Loucy (cell line): ENCODE data around the gene AJAP1.

Experiments used
- H2AFZ ChIP-seq: fragments of 200-600 bp; sonication (generic); 2 replicates; pipeline ENCODE4 v1.6.0; 2016; ENCODE audit warnings: antibody characterized with exemption, mild to moderate bottlenecking, low read length, moderate library complexity
- H3F3A ChIP-seq: fragments of 200-600 bp; 2 replicates; pipeline ENCODE4 v1.6.0; 2016; ENCODE audit warnings: antibody characterized with exemption, low read depth, mild to moderate bottlenecking
- H3K27me3 ChIP-seq: fragments of 200-600 bp; sonication (generic); 2 replicates; pipeline ENCODE4 v1.6.1; 2014; ENCODE audit warnings: low read length, mild to moderate bottlenecking; ENCODE audit not compliant: insufficient read depth, poor library complexity, severe bottlenecking
- H3K36me3 ChIP-seq: fragments of 200-600 bp; sonication (generic); 2 replicates; pipeline ENCODE4 v1.6.1; 2016; ENCODE audit warnings: low read length; ENCODE audit not compliant: insufficient read depth
- H3K4me1 ChIP-seq: fragments of 200-600 bp; sonication (generic); 2 replicates; pipeline ENCODE4 v1.5.1; 2014; ENCODE audit warnings: low read length, mild to moderate bottlenecking; ENCODE audit not compliant: insufficient read depth, poor library complexity, severe bottlenecking
- H3K4me2 ChIP-seq: fragments of 200-600 bp; sonication (generic); 2 replicates; pipeline ENCODE4 v1.6.0; 2014; ENCODE audit warnings: antibody characterized with exemption, low read length, low read depth, mild to moderate bottlenecking; ENCODE audit not compliant: poor library complexity, severe bottlenecking
- H3K4me3 ChIP-seq: fragments of 200-600 bp; sonication (generic); 2 replicates; pipeline ENCODE4 v1.5.1; 2014; ENCODE audit warnings: low read length, mild to moderate bottlenecking, mixed read lengths; ENCODE audit not compliant: poor library complexity, severe bottlenecking
- H3K79me2 ChIP-seq: fragments of 200-600 bp; sonication (generic); 2 replicates; pipeline ENCODE4 v1.6.1; 2014; ENCODE audit warnings: low read length; ENCODE audit not compliant: insufficient read depth
- H3K9ac ChIP-seq: fragments of 200-600 bp; sonication (generic); 2 replicates; pipeline ENCODE4 v1.6.0; 2014; ENCODE audit warnings: mild to moderate bottlenecking, low read depth, low read length, moderate library complexity; ENCODE audit not compliant: poor library complexity, severe bottlenecking
- H3K9me2 ChIP-seq: fragments of 200-600 bp; sonication (generic); replicated peaks from 2 replicates; pipeline ENCODE4 v1.6.1; 2016; ENCODE audit warnings: low read depth, low read length, mixed read lengths
- H3K9me3 ChIP-seq: fragments of 200-600 bp; sonication (generic); 2 replicates; pipeline ENCODE4 v1.6.1; 2014; ENCODE audit warnings: mild to moderate bottlenecking, antibody characterized with exemption, low read length, low read depth; ENCODE audit not compliant: insufficient read depth
- H4K20me1 ChIP-seq: fragments of 200-600 bp; sonication (generic); 2 replicates; pipeline ENCODE4 v1.6.0; 2014; ENCODE audit warnings: antibody characterized with exemption, low read length, mild to moderate bottlenecking; ENCODE audit not compliant: insufficient read depth, poor library complexity, severe bottlenecking
- CTCF ChIP-seq: fragments of 200-600 bp; sonication (generic); conservative IDR thresholded peaks from 2 replicates; pipeline ENCODE4 v1.5.1; 2014; ENCODE audit warnings: mild to moderate bottlenecking, antibody characterized with exemption, low read length
- EZH2phosphoT487 ChIP-seq: fragments of 200-600 bp; IDR thresholded peaks from 2 replicates; pipeline ENCODE4 v1.6.1; 2018; ENCODE audit warnings: antibody characterized with exemption, mild to moderate bottlenecking, moderate library complexity, borderline replicate concordance

Gene AJAP1

GRCh38 chr1:4689271-4689935 is 35.0 kb downstream of the AJAP1 start:
- Histone ChIP-seq H3K4me2 (no peak overlapping the region), H3K36me3 (no peaks in the 10 kb centered on the region), H3K4me3 (no peak overlapping the region), H3K27me3 (no peaks in the 10 kb centered on the region), H3K9ac (no peak overlapping the region), H3F3A (no peaks in the 10 kb centered on the region), H2AFZ (no peak overlapping the region), H4K20me1 (no peaks in the 10 kb centered on the region), H3K79me2 (no peaks in the 10 kb centered on the region), H3K4me1 (no peaks in the 10 kb centered on the region), H3K9me3 (peaks cover 5% of the 10 kb centered on the region; the same call in 1 of the 2 replicates), H3K9me2 (no peaks in the 10 kb centered on the region)
- TF ChIP-seq EZH2phosphoT487 (no peak), CTCF (no peak)

DNA sequence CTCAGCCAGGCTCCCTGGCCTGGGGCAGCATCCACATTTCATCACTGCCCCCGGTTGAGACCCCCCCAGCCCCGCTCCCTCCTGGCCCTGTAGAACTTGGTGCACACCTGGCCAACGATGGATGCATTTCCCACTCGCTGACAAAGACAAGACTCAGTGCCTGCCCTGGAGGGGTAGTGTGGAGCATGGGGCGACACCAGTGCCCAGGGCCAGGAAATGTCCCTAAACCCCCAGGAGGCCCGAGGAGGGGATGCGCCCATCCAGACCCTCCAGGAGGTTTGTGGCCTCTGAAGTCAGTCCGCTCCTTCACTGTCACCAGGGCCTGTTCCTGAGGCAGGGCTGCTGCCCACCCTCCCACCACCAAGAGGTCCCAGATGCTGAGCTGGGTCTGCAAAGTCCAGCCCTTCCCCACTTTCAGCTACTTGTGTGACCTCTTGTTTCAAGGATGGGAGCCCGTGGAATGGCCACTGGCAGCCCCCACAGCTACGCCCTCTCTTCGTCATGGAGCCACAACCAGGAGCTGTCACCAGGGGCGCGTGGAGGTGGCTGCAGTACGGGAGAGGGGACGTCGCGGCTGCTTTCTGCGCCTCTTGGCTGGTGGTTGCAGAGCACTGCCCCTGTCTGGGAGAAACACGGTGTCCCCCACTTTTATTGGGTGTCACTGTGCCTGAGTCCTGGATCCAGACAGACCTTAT is 35.7 kb downstream of the AJAP1 start:
- no peak overlapping the region for H3K9ac ChIP-seq
- TF ChIP-seq CTCF (no peak), EZH2phosphoT487 (no peak)
- no peaks in the 10 kb centered on the region for H3K27me3 ChIP-seq
- H3K4me2 ChIP-seq: no peak overlapping the region
- no peaks in the 10 kb centered on the region for H3F3A ChIP-seq
- H3K36me3 ChIP-seq: no peaks in the 10 kb centered on the region
- no peak overlapping the region for H3K4me3 ChIP-seq
- no peaks in the 10 kb centered on the region for H3K79me2 ChIP-seq
- no peak overlapping the region for H2AFZ ChIP-seq
- no peaks in the 10 kb centered on the region for H3K4me1 ChIP-seq
- no peaks in the 10 kb centered on the region for H4K20me1 ChIP-seq
- H3K9me3 ChIP-seq: peaks cover 5% of the 10 kb centered on the region; the same call in 1 of the 2 replicates
- no peaks in the 10 kb centered on the region for H3K9me2 ChIP-seq

GRCh38 chr1:4690951-4691675 is 36.7 kb downstream of the AJAP1 start:
- Histone ChIP-seq H3K4me2 (no peak overlapping the region), H3F3A (no peaks in the 10 kb centered on the region), H3K9me2 (no peaks in the 10 kb centered on the region), H2AFZ (no peak overlapping the region), H3K79me2 (no peaks in the 10 kb centered on the region), H3K9me3 (peaks cover 5% of the 10 kb centered on the region; the same call in 1 of the 2 replicates), H3K9ac (no peak overlapping the region), H3K36me3 (no peaks in the 10 kb centered on the region), H3K27me3 (no peaks in the 10 kb centered on the region), H4K20me1 (no peaks in the 10 kb centered on the region), H3K4me1 (no peaks in the 10 kb centered on the region), H3K4me3 (no peak overlapping the region)
- TF ChIP-seq CTCF (no peak), EZH2phosphoT487 (no peak)
